T-helper 2 cell treated with Interferon-gamma antibody and Interleukin-4, amounts not matched to agents 100 ng/mL and 5 ng/mL, for 36 hours (primary cell): ENCODE results near the gene CEP104. TPM values are rescaled to one million over a fixed set of nuclear protein-coding genes. Genes with fewer than 3 reads are reported as not detected.

Experiments
- intact Hi-C: fragments of 100-400 bp; cut with micrococcal nuclease; formaldehyde crosslinking; loops from one replicate; pipeline ENCODE4 v1.15.1; 2023
- total RNA-seq: library from RNA; stranded (reverse); gene quantifications from 2 replicates; pipeline ENCODE4 v1.2.3, GENCODE V29; 2022

Gene CEP104
- total RNA-seq, 1 donor from 2014 or later, result 44.7 TPM

GRCh38 chr1:3871451-3871805 is 14.4 kb upstream of the CEP104 start:
- intact Hi-C loops, result no loop called here

GRCh38 chr1:3869751-3870301 is 12.8 kb upstream of the CEP104 start:
- intact Hi-C loops, result no loop called here

- intact Hi-C loops, result no loop called here
Observed at GRCh38 chr1:3868464-3869006, 11.5 kb upstream of the CEP104 start.

- intact Hi-C loops, result no loop called here
Observed at GRCh38 chr1:3865606-3866160, 8.7 kb upstream of the CEP104 start.

GRCh38 chr1:3864884-3865283 is 7.9 kb upstream of the CEP104 start:
- intact Hi-C loops, result no loop called here

- intact Hi-C loops, result no loop called here
Observed at GRCh38 chr1:3863231-3863935, 6.4 kb upstream of the CEP104 start.

- intact Hi-C loops, result no loop called here
Observed at GRCh38 chr1:3858231-3858981, 1.4 kb upstream of the CEP104 start.

- intact Hi-C loops, result loop anchor here (1.0 kb wide), 2 partner anchors 43 to 61 kb away; partner anchors contain the start of genes C1orf174 and LRRC47
Observed at GRCh38 chr1:3857791-3858129, 749 bp upstream of the CEP104 start.

- intact Hi-C loops, result no loop called here
Observed at GRCh38 chr1:3852711-3853485, 4.1 kb downstream of the CEP104 start.

- intact Hi-C loops, result no loop called here
Observed at GRCh38 chr1:3852091-3852490, 4.9 kb downstream of the CEP104 start.

GRCh38 chr1:3851292-3851691 is 5.7 kb downstream of the CEP104 start:
- intact Hi-C loops, result no loop called here

GRCh38 chr1:3850857-3851256 is 6.2 kb downstream of the CEP104 start:
- intact Hi-C loops, result no loop called here

- intact Hi-C loops, result no loop called here
Observed at GRCh38 chr1:3847081-3847480, 9.9 kb downstream of the CEP104 start.

GRCh38 chr1:3846541-3846940 is 10.5 kb downstream of the CEP104 start:
- intact Hi-C loops, result no loop called here

- intact Hi-C loops, result no loop called here
Observed at GRCh38 chr1:3842912-3843311, 14.1 kb downstream of the CEP104 start.

GRCh38 chr1:3841491-3841890 is 15.5 kb downstream of the CEP104 start:
- intact Hi-C loops, result no loop called here

GRCh38 chr1:3838788-3839187 is 18.2 kb downstream of the CEP104 start:
- intact Hi-C loops, result no loop called here

- intact Hi-C loops, result no loop called here
Observed at GRCh38 chr1:3837685-3838084, 19.3 kb downstream of the CEP104 start.

GRCh38 chr1:3837200-3837599 is 19.8 kb downstream of the CEP104 start:
- intact Hi-C loops, result no loop called here

- intact Hi-C loops, result no loop called here
Observed at GRCh38 chr1:3836421-3836820, 20.6 kb downstream of the CEP104 start.

- intact Hi-C loops, result no loop called here
Observed at GRCh38 chr1:3834701-3835100, 22.3 kb downstream of the CEP104 start.
